Measurements from ENCODE around the gene ZFP64. TPM values are rescaled to one million over a fixed set of nuclear protein-coding genes. Genes with fewer than 3 reads are reported as not detected.

ZFP64 gene
- total and polyA plus RNA-seq, 2 of the 4 experiments (the other 2 are of a cell fraction) = 14.3 to 17.1 TPM

- dilution Hi-C loops (cut with HindIII; ENCODE audit: low sequenced_read_pairs, unreplicated experiment) (no loop called here), intact Hi-C loops (cut with micrococcal nuclease) (no loop called here), in situ Hi-C loops (cut with MboI; ENCODE audit: low sequenced_read_pairs) (no loop called here)
- Histone ChIP-seq H3K14ac (replicated peaks; ENCODE audit: low read depth, low read length) (no peak overlapping the region), H3K4me3 (ENCODE audit: insufficient read depth, low read depth, low read length) (no peak overlapping the region), H2AK5ac (ENCODE audit: low read depth, low read length) (no peak overlapping the region), H3K23ac (ENCODE audit: low read depth, low read length) (no peak overlapping the region), H3K56ac (ENCODE audit: extremely low read depth, insufficient read depth, low read length) (no peak overlapping the region), H3K9me3 (ENCODE audit: control insufficient read depth, insufficient read depth, low read length) (no peaks in the 10 kb centered on the region), H3K27me3 (ENCODE audit: control insufficient read depth, insufficient read depth, low read length) (peaks cover 2% of the 10 kb centered on the region; the same call in 1 of the 2 replicates), H4K20me1 (ENCODE audit: insufficient read depth, low read length) (no peaks in the 10 kb centered on the region), H3K36me3 (ENCODE audit: control insufficient read depth, insufficient read depth, low read length) (no peaks in the 10 kb centered on the region), H2AK9ac (replicated peaks; ENCODE audit: low read depth, low read length, poor library complexity) (no peak overlapping the region), H3K4me2 (ENCODE audit: low read depth, low read length) (no peak overlapping the region), H3K9ac (ENCODE audit: low read depth, low read length) (no peak overlapping the region), H3K79me1 (ENCODE audit: low read depth in 1 of 2, low read length in 2 of 2) (no peaks in the 10 kb centered on the region), H3K18ac (ENCODE audit: low read depth, low read length) (no peak overlapping the region), H2BK5ac (ENCODE audit: low read depth, low read length, poor library complexity, severe bottlenecking) (no peak overlapping the region), H4K8ac (ENCODE audit: low read depth in 2 of 2, low read length in 2 of 2) (no peak overlapping the region), H3K27ac (ENCODE audit: insufficient read depth, low read length) (no peak overlapping the region), H4K5ac (ENCODE audit: low read depth, low read length) (no peak overlapping the region), H2BK120ac (ENCODE audit: low read depth, low read length) (no peak overlapping the region), H2AFZ (replicated peaks; ENCODE audit: low read length, poor library complexity) (no peak overlapping the region), H3K4me1 (ENCODE audit: control insufficient read depth, insufficient read depth, low read length) (no peaks in the 10 kb centered on the region), H4K91ac (ENCODE audit: insufficient read depth, low read depth, low read length) (no peak overlapping the region), H3K9me1 (ENCODE audit: insufficient read depth, low read length) (no peaks in the 10 kb centered on the region), H2BK15ac (ENCODE audit: low read depth, low read length) (no peak overlapping the region), H2BK20ac (ENCODE audit: low read depth, low read length) (no peak overlapping the region), H3K4ac (ENCODE audit: low read depth, low read length) (no peak overlapping the region)
- TF ChIP-seq CTCF (conservative IDR thresholded peaks at IDR 0.05; ENCODE audit: low read depth, low read length) (no peak), FOS (IDR thresholded peaks at IDR 0.05; ENCODE audit: low read depth, low read length) (no peak), MXI1 (IDR thresholded peaks at IDR 0.05; ENCODE audit: borderline replicate concordance, low read depth, low read length) (no peak), NFE2L2 (IDR thresholded peaks at IDR 0.05; ENCODE audit: low read depth, low read length) (no peak), ELK1 (IDR thresholded peaks at IDR 0.05; ENCODE audit: borderline replicate concordance, low read depth, low read length) (no peak), MAFK (IDR thresholded peaks at IDR 0.05; ENCODE audit: low read depth, low read length) (no peak), CHD1 (IDR thresholded peaks at IDR 0.05; ENCODE audit: low read depth, low read length) (no peak), MAZ (IDR thresholded peaks at IDR 0.05; ENCODE audit: borderline replicate concordance, low read depth, low read length) (no peak), CEBPB (IDR thresholded peaks at IDR 0.05; ENCODE audit: low read depth, low read length) (no peak), USF2 (IDR thresholded peaks at IDR 0.05; ENCODE audit: low read depth, low read length) (no peak)
- POLR2A ChIA-PET (ENCODE audit: unreplicated experiment) = no interaction called here
- no TSS peak for BruUV-seq (replicated peaks)
- ATAC-seq (ENCODE audit: low read depth) (no peak), DNase-seq (no peak)
- no CpG with 5 or more reads among the region's 2 CpGs for WGBS, 2 experiments (ENCODE audit: extremely low coverage in 2 of 2, insufficient read length in 1 of 2)
- CTCF ChIA-PET = no interaction called here
These were observed 21.4 kb upstream of the ZFP64 start for GRCh38 chr20:52212943-52213342.

Data from IMR-90 (cell line).